Lower leg skin (tissue), 4 donors: ENCODE data around the gene RCCD1. TPM values are rescaled to one million over a fixed set of nuclear protein-coding genes. Genes with fewer than 3 reads are reported as not detected.

Experiments
- DNase-seq, 2 donors: peaks; one replicate each; pipeline ENCODE4 v3.0.0-alpha.2; 2019; ENCODE audit warnings: low spot score in 2 of 2
- H3K4me3 ChIP-seq: fragments of 200-600 bp; sonication (generic); 2 replicates; pipeline ENCODE4 v1.5.1; 2017; ENCODE audit warnings: mild to moderate bottlenecking, low read depth; ENCODE audit not compliant: poor library complexity, severe bottlenecking
- POLR2A ChIP-seq, 2 donors: fragments of 450-650 bp; IDR thresholded peaks; one replicate each; pipeline ENCODE4 v1.6.1; 2016 to 2017; ENCODE audit warnings: antibody characterized with exemption in 2 of 2, mild to moderate bottlenecking in 1 of 2, moderate library complexity in 1 of 2
- WGBS, 2 donors: methylation state at CpG; one replicate each; pipeline ENCODE4 v1.1.5; 2018; 5-methylcytosine and 5-hydroxymethylcytosine counted together
- intact Hi-C: fragments of 100-400 bp; cut with DNase I; formaldehyde crosslinking; loops from one replicate; pipeline ENCODE4 v1.15.0; 2023; ENCODE audit warnings: low total_unique reads
- total RNA-seq, 4 donors: library from RNA; depleted of rRNA; stranded (reverse); fragments of >200 nt; gene quantifications; one replicate each; pipeline ENCODE4 v1.1.0, GENCODE V29; 2016
- TF ChIP-seq, protein P1 (sequence below), 3 donors: fragments of 450-650 bp; IDR thresholded peaks; one replicate each; pipeline ENCODE4 v1.5.1; 2016; ENCODE audit warnings: antibody characterized with exemption in 3 of 3, mild to moderate bottlenecking in 3 of 3, moderate library complexity in 2 of 3

RCCD1 gene
- total RNA-seq, 4 donors from 2014 or later, result 11.0 to 24.5 (median 14.1) TPM

- no peak overlapping the region for H3K4me3 ChIP-seq
- intact Hi-C loops, result no loop called here
- 91 to 95% methylated on average over 20 to 21 of the region's 21 CpGs for WGBS, 2 donors
- TF ChIP-seq, protein P1, sequence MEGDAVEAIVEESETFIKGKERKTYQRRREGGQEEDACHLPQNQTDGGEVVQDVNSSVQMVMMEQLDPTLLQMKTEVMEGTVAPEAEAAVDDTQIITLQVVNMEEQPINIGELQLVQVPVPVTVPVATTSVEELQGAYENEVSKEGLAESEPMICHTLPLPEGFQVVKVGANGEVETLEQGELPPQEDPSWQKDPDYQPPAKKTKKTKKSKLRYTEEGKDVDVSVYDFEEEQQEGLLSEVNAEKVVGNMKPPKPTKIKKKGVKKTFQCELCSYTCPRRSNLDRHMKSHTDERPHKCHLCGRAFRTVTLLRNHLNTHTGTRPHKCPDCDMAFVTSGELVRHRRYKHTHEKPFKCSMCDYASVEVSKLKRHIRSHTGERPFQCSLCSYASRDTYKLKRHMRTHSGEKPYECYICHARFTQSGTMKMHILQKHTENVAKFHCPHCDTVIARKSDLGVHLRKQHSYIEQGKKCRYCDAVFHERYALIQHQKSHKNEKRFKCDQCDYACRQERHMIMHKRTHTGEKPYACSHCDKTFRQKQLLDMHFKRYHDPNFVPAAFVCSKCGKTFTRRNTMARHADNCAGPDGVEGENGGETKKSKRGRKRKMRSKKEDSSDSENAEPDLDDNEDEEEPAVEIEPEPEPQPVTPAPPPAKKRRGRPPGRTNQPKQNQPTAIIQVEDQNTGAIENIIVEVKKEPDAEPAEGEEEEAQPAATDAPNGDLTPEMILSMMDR (IDR thresholded peaks at IDR 0.05), result no peak
- TF ChIP-seq POLR2A (IDR thresholded peaks at IDR 0.05), result no peak
- no peak for DNase-seq
These were observed 19.5 kb downstream of the RCCD1 start for GRCh38 chr15:90974216-90974615.

- intact Hi-C loops, result no loop called here
- DNase-seq, result no peak
- no peak overlapping the region for H3K4me3 ChIP-seq
- no peak for TF ChIP-seq POLR2A (IDR thresholded peaks at IDR 0.05)
- TF ChIP-seq, protein P1 (IDR thresholded peaks at IDR 0.05), result no peak
- WGBS, 2 donors, result 46 to 54% methylated on average over 1 of the region's 1 CpG
These were observed 24.9 kb downstream of the RCCD1 start for GRCh38 chr15:90979582-90979981.

- 89 to 91% methylated on average over 6 of the region's 6 CpGs for WGBS, 2 donors
- intact Hi-C loops, result no loop called here
- H3K4me3 ChIP-seq, result no peak overlapping the region
- DNase-seq, result no peak
- TF ChIP-seq, protein P1 (IDR thresholded peaks at IDR 0.05), result no peak
- no peak for TF ChIP-seq POLR2A (IDR thresholded peaks at IDR 0.05)
These were observed 27.0 kb downstream of the RCCD1 start for GRCh38 chr15:90981681-90982080.

GRCh38 chr15:90982135-90982534 lies 27.5 kb downstream of the RCCD1 start:
- intact Hi-C loops, result no loop called here
- H3K4me3 ChIP-seq, result no peak overlapping the region
- DNase-seq, result no peak
- WGBS, 2 donors, result 90 to 94% methylated on average over 5 of the region's 5 CpGs
- TF ChIP-seq, protein P1 (IDR thresholded peaks at IDR 0.05), result no peak
- no peak for TF ChIP-seq POLR2A (IDR thresholded peaks at IDR 0.05)

DNA sequence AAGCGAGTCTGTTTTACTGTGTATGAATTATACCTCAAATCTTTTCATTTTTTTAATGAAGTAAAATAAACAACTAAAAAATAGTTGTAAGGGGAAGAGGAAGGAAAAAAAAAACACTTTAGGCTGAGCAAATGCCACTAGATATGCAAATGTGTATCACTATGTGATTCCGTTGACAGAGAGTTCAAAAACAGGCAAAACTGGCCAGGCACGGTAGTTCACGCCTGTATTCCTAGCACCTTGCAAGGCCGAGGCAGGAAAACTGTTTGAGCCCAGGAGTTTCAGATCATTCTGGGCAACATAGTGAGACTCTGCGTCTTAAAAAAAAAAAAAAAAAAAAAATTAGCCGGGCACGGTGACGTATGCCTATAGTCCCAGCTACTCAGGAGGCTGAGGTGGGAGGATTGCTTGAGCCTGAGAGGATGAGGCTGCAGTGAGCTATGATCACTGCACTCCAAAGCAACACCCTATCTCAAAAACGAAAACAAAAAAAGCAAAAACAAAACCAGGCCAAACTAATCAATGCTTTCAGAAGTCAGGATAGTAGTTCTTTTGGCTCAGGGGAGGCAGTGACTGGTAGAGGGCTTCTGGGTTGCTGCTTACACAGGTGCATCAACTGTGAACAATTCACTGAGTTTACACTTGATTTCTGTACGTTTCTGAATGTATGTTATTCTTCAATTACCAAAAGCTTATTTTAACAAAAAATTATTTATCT lies 32.3 kb downstream of the RCCD1 start:
- intact Hi-C loops, result no loop called here
- TF ChIP-seq, protein P1 (IDR thresholded peaks at IDR 0.05), result no peak
- no peak for TF ChIP-seq POLR2A (IDR thresholded peaks at IDR 0.05)

More for the DNA sequence above, 32.3 kb downstream of the RCCD1 start:
- WGBS, 2 donors, result 58 to 67% methylated on average over 11 of the region's 11 CpGs
- DNase-seq, result no peak
- no peak overlapping the region for H3K4me3 ChIP-seq
